HK-2 (cell line): Measurements from ENCODE around the gene DNAH1.
"Not testable (repeated sequence)": the region's sequence is repeated elsewhere in the genome, so short reads cannot be mapped to it uniquely, and the experiment has no call there.

Source experiments
- DNase-seq: peaks from one replicate; pipeline ENCODE4 v3.0.0-alpha.2; 2018; ENCODE audit not compliant: unreplicated experiment

Gene DNAH1

DNA sequence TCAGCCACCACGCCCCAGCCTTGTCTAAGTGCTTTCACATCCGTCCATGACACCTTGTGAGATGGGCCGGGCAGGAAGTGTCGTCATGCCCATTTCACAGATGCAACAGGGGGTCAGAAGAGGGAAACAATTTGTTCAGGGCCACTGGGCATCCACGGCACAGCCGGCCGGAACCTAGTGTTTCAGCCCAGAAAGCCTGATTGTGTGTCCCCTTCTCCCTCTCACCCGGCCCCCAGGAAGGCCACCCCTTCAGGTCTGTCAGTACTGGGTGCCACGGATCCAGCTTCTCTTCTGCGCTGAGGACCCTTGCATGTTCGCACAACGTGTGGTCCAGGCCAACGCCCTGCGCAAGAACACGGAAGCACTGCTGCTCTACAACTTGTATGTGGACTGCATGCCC lies 15.8 kb downstream of the DNAH1 start:
- no peak for DNase-seq

DNA sequence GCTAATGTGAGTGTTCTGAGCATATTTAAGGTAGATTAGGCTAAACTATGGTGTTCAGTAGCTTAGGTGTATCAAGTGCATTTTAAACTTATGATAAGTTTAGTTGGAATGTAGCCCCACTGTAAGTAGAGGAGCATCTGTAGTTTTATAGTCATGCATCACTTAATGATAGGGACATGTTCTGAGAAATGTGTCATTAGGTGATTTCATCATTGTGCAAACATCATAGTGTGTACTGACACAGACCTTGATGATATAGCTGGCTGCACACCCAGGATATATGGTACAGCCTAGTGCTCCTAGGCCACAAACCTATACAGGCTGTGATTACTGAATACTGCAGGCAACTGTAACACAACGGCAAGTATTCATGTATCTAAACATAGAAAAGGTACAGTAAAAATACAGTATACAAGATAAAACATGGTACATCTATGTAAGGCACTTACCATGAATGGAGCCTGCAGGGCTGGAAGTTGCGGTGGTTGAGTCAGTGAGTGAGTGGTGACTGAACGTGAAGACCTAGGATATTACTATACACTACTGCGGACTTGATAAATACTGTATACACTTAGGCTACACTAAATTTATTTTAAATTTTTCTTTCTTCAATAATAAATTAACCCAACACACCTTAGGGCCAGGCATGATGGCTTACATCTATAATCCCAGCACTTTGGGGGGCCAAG lies 17.9 kb downstream of the DNAH1 start:
- DNase-seq = no peak

DNA sequence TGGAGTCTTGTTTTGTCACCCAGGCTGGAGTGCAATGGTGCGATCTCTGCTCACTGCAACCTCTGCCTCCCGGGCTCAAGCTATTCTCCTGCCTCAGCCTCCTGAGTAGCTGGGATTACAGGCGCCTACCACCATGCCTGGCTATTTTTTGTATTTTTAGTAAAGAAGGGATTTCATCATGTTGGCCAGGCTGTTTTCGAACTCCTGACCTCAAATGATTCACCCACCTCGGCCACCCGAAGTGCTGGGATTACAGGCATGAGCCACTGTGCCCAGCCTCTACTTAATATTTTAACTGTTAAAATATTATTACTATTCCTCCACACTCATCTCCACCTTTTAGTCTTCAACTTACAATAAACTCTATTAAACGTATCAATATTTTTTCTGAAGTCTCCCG lies 22.0 kb downstream of the DNAH1 start:
- DNase-seq = not testable (repeated sequence)

DNA sequence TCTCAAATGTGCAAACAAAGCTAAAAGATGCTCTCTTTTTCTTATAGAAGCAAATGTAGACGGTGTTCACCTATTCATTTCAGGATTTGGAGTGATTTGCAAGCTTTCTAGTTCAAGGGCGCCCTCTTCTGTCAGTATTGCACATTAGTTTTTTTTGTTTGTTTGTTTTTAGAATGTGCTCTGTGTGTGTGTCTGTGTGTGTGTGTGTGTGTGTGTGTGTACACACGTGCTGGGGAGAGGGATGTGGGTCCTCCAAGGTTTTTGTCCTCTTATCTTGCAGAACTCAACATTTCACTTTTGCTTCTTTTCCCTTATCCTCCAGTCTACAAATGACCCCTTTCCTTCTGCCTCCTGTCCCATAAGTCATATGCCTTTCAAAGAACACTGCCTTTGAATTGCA lies 23.5 kb downstream of the DNAH1 start:
- DNase-seq = peak; percentile 14

DNA sequence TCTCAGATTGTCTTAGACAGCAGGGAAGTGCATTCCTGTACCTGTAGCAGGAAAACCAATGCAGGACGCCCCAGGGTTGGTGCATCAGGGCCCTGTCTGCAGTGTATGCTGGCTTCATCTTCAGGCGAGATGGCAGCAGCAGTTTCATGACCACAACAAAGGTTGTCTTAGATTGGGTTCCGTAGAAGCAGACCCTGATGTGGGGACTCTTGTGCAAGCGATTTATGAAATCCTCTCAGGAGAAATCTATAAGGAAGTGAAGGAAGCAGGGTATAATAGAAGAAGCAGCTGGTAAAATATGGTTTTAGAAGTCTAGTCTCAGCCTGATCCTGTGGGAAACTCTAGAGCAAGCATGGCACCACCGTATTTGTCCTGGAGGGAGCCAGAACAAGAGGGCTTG lies 25.0 kb downstream of the DNAH1 start:
- DNase-seq = no peak

DNA sequence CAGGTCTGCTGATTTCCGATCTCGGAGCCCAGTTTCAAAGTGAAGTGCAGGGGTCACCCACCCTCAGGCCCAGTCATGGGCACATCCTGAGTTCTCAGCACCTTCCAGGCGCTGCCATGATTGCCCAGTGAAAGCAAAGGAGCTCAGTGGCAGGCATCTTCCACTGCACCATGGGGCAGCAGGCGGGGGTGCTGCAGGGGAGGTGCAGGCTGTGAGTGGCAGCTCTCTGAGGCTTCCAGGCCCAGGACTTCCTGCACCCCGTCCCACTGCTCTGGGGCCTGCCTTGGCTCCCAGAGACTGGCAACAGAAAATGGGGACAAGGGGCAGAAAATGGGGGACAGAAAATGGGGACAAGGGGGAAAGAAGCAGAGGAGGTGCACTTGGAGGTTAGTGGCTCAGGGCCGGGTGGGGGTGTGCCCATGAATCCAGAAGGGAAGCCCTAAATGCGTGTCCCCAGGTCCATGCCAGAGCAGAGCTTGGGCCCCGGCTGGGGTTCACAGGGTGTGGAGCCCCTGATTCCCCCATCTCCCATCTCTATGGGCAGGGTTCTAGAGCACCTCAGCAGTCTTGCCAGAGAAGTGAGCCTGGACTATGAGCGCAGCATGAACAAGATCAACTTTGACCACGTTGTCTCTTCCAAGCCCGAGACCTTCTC lies 28.0 kb downstream of the DNAH1 start:
- DNase-seq = no peak

DNA sequence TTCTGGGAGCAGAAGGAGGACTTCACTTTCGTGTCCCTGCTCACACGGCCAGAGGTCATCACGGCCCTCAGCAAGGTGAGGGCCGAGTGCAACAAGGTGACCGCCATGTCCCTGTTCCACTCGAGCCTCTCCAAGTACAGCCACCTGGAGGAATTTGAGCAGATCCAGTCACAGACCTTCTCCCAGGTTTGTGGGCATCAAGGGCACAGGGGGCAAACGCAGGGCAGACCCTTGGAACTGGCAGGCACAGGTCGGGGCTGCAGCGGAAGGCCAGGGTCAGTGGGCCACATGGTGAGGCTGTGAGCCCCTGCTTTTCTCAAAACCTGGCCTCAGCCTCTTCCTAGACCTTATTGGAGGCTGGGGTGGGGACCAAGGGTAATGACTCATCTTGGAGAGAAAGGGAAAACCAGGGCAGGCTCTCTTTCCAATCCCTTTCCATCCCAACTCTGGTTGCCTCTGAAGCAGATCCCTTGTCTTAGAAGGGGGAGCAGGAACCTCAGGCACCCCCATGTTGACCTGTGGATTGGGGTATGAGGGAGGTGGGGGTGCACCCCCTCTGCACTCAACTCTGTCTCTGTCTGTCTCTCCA lies 29.5 kb downstream of the DNAH1 start:
- DNase-seq = no peak

DNA sequence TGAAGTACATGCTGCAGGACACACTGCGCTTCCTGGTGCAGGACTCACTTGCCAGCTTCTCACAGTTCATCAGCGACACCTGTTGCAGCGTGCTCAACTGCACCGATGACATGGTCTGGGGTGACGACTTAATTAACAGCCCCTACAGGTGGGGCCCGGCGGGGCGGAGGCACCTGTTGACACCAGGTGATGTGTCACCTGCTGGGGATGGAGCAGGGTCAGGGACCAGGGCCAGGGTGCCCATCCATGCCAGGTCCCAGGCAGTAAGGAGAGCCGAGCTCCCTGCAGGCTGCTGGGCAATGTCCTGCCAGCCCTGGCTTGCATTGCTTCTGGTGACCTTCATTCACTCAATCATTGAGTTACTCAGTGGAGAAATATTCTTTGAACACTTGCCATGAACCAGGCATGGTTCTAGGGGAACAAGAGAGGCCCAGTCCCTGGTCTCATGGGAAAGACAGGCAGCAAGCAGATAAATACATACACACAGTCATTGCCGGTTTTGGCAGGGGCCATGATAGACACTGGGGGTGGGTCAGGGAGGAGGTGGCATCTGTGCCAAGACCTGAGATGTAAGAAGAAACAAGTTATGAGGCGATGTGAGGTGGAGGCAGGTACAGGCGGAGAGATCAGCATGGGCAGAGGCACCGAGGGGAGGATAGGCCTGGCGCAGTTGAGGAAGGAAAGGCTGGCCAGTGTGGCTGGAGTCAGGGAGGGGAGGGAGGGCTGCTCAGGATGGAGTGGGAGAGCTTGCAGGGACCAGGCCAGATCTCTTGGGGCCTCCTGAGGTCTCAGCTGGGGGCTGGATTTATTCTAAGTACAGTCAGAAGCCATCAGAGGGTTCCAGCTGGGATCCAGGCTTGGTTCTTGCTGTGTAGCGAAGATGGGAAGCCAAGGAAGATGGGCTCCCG lies 30.8 kb downstream of the DNAH1 start:
- DNase-seq = no peak

DNA sequence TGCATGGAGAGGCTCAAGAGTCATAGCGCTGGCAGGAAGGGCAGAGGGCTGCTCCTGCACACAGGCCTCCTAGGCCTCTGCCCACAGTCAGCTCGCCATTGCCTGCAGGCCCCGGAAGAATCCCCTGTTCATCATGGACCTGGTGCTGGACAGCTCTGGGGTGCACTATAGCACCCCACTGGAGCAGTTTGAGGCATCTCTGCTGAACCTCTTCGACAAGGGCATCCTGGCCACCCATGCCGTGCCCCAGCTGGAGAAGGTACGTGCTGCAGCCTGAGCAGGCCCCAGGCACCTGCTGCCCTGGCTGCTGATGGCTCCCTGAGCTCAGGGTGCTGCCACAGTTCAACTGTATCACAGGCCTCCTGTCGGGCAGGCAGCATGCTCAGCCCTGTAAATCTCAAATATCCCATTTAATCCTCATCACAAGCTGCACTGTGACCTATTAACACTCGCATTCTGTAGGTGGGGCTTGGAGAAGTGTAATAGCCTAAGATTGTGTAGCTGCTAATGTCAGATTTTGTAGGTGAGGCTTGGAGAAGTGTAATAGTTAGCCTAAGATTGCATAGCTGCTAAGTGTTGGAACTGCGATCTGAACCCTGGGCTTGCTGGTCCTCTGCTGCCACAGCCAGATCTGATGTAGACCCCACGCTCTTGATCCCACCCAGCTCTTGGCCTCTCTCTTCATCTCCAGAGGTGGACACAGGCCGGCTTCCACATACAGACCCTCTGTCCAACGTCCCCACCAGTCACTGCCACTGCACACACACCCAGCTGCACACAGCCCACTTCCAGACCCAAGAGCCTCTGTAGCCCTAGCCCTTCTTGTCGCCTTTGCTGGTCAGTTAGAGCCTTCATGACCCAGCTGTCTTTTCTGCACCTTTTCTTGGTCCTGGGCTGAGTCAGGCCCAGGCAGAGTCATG lies 31.9 kb downstream of the DNAH1 start:
- DNase-seq = no peak

DNA sequence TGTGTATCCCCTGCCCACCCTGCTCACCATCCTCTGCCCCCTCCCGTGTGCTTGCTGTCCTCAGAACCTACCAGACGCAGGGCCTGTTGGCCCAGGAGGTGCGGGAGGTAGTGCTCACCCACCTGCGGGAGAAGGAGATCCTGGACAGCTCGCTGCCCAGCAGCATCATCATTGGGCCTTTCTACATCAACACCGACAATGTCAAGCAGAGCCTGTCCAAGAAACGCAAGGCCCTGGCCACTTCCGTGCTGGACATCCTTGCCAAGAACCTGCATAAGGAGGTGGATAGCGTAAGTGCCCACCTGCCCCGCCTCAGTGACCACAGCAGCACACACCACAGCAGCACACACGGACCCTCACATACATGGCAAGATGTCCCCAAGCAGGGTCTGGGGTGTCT lies 33.0 kb downstream of the DNAH1 start:
- no peak for DNase-seq

DNA sequence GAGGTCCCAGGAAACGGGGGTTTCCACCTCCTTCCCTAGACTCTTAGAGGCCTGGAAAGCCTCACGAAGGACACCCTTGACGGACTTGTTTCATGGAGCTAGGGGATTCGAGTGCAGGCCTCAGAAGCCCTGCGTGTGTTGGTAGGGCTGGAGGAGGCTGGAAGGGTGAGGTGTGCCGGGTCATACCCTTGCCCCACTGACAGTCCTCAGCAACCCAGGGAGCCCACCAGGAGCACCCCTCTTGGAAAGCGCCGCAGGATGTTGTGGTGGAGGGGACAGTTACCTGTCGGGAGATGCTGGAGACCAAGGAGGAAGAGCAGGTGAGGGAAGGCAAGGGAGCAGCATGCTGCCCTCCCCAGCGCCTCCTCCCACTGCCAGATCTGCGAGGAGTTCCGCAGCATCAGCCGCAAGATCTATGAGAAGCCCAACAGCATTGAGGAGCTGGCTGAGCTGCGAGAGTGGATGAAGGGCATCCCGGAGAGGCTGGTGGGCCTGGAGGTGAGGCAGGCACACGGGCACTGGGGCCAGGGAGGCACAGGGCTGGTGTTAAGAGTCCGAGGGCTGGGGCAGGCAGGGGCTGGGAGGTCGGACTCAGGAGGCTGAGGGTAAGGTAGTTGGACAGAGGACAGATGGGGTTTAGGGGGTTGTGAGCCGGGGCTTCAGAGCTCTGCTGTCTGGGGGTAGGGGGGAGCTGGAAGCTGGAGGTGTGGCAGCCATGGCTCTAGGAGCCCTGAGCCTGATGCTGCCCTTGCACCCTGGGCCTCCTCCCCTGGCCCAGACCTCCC lies 33.7 kb downstream of the DNAH1 start:
- DNase-seq = no peak

DNA sequence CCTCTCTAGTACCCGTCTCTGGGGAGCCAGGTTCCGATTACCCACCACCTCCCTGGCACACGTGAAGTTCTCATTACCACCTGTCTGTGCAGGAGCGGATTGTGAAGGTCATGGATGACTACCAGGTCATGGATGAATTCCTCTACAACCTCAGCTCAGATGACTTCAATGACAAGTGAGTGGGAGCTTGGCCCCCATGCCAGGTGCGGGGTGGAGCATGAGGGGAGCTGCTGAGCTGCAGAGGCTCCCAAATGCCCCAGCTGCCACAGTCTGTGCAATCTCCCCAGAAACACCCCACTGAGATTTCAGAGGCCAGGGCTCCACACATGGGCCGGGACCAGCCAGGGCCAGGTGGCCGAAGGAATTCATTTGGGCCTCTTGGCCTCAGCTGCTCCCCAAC lies 34.3 kb downstream of the DNAH1 start:
- DNase-seq = no peak

DNA sequence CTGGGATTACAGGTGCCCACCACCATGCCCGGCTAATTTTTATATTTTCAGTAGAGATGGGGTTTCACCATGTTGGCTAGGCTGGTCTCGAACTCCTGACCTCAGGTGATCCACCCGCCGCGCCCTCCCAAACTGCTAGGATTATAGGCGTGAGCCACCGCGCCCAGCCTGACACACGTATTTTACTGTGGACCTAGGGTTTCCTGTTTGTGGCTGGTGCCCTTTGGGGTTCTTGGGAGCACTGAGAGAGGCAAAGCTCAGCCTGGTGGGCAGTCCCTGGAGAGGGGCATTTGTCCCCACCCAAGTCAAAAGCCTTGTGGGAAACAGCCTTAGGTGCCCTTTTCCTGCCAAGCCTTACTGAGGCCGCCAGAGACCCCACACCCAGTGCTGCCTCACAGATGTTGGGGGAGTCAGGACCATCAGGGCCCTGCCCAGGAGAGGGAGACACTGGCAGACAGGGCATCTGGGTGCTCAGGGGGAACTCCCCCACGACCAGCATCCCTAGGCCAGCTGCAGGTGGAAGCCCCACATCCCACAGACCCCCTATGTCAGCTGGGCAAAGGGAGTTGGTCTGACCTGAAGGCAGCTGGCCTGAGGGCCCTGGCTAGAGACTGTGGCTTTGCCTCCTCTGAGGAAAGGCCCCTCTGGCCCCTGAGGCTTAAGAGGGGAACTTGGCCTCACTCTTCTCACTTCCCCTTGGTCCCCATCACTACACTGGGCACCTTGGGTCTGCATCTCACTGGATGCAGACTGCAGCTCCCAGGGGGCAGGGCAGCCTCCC lies 35.1 kb downstream of the DNAH1 start:
- no peak for DNase-seq

DNA sequence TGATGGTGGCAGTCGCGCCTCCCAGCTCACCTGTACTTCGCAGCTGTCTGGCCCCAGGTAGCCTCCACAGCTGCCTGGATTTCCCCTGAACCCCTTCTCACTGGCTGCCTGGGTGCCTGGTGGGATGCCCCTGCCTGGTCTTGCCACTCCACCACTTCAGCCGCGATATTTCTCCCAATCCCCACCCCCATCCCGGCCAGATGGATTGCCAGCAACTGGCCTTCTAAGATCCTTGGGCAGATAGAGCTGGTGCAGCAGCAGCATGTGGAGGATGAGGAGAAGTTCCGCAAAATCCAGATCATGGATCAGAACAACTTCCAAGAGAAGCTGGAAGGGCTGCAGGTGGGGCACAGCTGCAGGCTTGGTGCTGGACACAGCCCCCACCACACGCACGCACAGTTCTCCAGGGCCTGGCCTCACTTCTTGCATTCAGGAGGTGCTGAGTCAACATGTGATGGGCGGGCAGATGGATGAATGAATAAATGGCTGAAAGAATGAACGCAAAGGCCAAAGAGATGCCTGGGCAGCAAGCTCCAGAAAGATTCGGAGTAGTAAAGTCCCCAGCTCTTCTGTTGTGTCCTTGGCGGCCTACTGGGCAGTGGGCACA lies 35.7 kb downstream of the DNAH1 start:
- no peak for DNase-seq

DNA sequence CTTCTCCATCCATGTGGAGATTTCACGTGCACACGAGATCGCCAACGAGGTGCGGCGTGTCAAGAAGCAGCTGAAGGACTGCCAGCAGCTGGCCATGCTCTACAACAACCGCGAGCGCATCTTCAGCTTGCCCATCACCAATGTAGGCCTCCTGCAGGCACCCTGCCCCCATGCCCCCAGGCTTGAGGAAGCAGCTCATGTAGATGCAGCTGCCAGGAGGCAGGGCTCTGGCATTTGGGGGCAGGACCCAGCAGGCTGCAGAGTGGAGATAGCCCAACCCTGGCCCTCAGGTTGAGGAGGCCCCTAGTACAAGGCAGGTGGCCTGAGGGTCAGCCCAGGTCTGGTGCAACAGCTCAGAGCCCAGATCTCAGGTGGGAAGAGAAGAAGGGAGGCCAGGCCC lies 36.4 kb downstream of the DNAH1 start:
- no peak for DNase-seq

DNA sequence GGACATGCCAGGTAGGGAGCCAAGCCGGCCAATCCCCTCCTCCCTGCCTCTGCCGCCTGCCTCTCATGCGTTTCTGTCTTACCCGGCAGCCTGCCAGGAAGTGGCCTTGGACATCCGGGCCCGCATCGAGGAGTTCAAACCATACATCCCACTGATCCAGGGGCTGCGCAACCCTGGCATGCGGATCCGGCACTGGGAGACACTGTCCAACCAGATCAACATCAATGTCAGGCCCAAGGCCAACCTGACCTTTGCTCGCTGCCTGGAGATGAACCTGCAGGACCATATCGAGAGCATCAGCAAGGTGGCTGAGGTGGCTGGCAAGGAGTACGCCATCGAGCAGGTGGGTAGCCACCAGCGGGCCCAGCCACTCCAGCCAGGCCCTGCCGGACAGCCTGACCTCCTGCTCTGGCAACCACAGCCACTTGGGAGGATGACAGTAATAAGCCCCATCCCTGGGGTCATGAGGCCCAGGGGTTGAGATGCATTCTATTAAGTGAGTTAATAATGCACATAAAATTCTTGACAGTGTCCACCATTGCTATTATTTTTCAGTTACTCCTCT lies 37.3 kb downstream of the DNAH1 start:
- no peak for DNase-seq

DNA sequence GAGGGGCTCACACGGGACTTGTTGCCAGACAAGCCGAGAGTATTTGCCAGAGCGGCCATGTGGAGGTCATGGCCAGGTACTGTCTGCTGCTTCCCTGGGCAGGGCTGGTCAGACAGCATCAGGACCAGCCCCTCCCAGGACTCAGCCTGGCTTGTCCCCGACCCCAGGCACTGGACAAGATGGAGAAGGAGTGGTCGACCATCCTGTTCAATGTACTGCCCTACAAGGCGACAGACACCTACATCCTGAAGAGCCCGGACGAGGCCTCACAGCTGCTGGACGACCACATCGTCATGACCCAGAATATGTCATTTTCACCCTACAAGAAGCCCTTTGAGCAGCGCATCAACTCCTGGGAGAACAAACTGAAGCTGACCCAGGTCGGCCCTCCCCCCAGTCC lies 38.6 kb downstream of the DNAH1 start:
- DNase-seq = no peak

DNA sequence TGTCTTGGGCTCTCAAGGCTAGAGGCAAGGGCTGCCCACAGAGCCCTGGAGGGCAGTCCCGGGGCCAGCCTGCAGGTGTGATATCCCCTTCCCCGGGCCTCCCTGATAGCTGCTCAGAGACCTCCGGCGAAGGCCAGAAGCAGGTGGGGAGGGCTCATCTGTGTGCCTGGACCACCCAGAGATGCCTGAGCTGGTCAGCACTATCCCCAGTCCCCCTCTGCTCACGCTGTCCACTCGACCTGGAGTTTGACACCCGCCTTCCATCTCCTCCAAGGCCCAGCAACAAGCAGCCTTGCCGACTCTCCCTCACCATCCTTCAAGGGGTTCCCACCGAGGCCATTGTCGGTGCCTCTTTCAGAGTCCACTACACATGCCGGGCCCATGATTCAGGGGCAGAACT lies 39.4 kb downstream of the DNAH1 start:
- no peak for DNase-seq

DNA sequence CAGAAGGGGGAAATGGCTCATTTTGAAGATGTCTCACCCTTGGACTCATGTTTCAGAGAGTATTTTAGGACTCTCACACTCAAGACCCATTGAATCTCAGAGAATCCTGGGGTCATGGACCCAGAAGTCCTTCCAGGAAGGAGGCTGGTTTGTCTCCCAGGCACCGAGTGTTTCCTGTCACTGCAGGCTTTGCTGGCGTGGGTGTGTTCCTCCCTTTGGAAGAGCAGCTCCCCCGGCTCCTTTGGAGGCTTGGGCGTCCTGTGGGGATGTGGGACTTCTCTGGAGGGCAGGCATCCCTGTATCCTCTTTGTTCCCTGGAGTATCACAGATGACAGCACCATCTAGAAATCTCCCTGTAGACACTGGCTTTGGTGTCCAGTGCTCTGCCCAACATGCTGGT lies 40.0 kb downstream of the DNAH1 start:
- DNase-seq = no peak
